KMS-11 (cell line): ENCODE measurements around the gene TSPEAR.

Experiments
- H2AFZ ChIP-seq: fragments of 200-600 bp; sonication (generic); 2 replicates; pipeline ENCODE4 v1.6.1; 2016; ENCODE audit warnings: antibody characterized with exemption, mixed run types, low read depth
- H3K27ac ChIP-seq: fragments of 200-600 bp; sonication (generic); 2 replicates; pipeline ENCODE4 v1.6.1; 2016; ENCODE audit warnings: mild to moderate bottlenecking, mixed run types
- H3K27me3 ChIP-seq: fragments of 200-600 bp; sonication (generic); 2 replicates; pipeline ENCODE4 v1.6.1; 2017; ENCODE audit warnings: mild to moderate bottlenecking, low read depth, mixed run types, moderate library complexity; ENCODE audit not compliant: insufficient read depth
- H3K36me3 ChIP-seq: fragments of 200-600 bp; sonication (generic); 2 replicates; pipeline ENCODE4 v1.6.1; 2017; ENCODE audit warnings: mild to moderate bottlenecking, mixed run types; ENCODE audit not compliant: insufficient read depth
- H3K4me1 ChIP-seq: fragments of 200-600 bp; sonication (generic); 2 replicates; pipeline ENCODE4 v1.6.1; 2016; ENCODE audit warnings: mild to moderate bottlenecking, low read depth, mixed run types; ENCODE audit not compliant: poor library complexity, severe bottlenecking
- H3K4me2 ChIP-seq: fragments of 200-600 bp; sonication (generic); 2 replicates; pipeline ENCODE4 v1.7.0; 2016; ENCODE audit warnings: mild to moderate bottlenecking, mixed run types
- H3K4me3 ChIP-seq: fragments of 200-600 bp; sonication (generic); IDR thresholded peaks from 2 replicates; pipeline ENCODE4 v1.6.1; 2017; ENCODE audit warnings: low read depth, low read length, mixed read lengths; ENCODE audit not compliant: insufficient read depth
- H3K79me2 ChIP-seq: fragments of 200-600 bp; sonication (generic); 2 replicates; pipeline ENCODE4 v1.6.1; 2016; ENCODE audit warnings: low read depth, mixed run types; ENCODE audit not compliant: insufficient read depth
- H3K9ac ChIP-seq: fragments of 200-600 bp; sonication (generic); 2 replicates; pipeline ENCODE4 v1.6.1; 2016; ENCODE audit warnings: mild to moderate bottlenecking, mixed run types
- H4K20me1 ChIP-seq: fragments of 200-600 bp; sonication (generic); 2 replicates; pipeline ENCODE4 v1.6.1; 2016; ENCODE audit warnings: mild to moderate bottlenecking, mixed run types; ENCODE audit not compliant: insufficient read depth
- TF ChIP-seq, protein P1 (sequence below): fragments of 200-600 bp; sonication (generic); conservative IDR thresholded peaks from 2 replicates; pipeline ENCODE4 v1.6.1; 2017; ENCODE audit warnings: low read depth, mild to moderate bottlenecking, antibody characterized with exemption, low read length, moderate library complexity, mixed read lengths

Gene TSPEAR

DNA sequence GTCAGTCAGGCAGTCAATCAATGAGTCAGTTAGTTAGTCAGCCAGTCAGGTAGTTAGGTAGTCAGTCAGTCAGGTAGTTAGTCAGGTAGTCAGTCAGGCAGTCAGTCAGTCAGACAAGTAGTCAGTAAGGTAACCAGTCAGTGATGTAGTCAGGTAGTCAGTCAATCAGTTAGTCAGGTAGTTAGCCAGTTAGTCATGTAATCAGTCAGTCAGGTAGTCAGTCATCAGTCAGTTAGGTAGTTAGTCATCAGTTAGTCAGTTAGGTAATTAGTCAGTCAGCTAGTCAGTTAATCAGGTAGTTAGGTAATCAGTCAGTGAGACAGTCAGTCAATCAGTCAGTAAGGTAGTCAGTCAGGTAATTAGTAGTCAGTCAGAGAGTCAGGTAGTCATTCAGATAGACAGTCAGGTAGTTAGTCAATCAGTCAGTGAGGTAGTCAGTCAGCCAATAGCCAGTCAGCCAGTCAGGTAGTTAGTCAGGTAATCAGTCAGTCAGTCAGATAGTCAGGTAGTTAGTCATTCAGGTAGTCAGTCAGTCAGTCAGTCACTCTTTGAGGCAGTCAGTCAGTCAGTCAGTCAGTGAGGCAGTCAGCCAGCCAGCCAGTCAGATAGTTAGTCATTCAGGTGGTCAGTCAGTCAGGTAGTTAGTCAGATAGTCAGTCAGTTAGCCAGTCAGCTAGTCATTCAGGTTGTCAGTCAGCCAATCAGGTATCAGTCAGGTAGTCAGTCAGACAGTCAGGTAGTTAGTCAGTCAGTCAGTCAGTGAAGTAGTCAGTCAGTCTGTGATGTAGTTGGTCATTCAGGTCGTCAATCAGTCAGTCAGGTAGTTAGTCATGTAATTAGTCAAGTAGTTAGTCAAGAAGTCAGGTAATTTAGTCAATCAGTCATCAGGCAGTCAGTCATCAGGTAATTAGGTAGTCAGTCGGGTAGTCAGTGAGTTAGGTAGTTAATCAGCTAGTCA, 186.7 kb downstream of the TSPEAR start:
- H3K27me3 ChIP-seq = peaks cover 34% of the 10 kb centered on the region; the same call in 1 of the 2 replicates
- no peak overlapping the region for H3K9ac ChIP-seq
- H3K4me2 ChIP-seq = no peak overlapping the region
- no peak overlapping the region for H2AFZ ChIP-seq
- no peak overlapping the region for H3K27ac ChIP-seq
- H3K4me1 ChIP-seq = no peaks in the 10 kb centered on the region
- H3K4me3 ChIP-seq = no peak overlapping the region
- TF ChIP-seq, protein P1, sequence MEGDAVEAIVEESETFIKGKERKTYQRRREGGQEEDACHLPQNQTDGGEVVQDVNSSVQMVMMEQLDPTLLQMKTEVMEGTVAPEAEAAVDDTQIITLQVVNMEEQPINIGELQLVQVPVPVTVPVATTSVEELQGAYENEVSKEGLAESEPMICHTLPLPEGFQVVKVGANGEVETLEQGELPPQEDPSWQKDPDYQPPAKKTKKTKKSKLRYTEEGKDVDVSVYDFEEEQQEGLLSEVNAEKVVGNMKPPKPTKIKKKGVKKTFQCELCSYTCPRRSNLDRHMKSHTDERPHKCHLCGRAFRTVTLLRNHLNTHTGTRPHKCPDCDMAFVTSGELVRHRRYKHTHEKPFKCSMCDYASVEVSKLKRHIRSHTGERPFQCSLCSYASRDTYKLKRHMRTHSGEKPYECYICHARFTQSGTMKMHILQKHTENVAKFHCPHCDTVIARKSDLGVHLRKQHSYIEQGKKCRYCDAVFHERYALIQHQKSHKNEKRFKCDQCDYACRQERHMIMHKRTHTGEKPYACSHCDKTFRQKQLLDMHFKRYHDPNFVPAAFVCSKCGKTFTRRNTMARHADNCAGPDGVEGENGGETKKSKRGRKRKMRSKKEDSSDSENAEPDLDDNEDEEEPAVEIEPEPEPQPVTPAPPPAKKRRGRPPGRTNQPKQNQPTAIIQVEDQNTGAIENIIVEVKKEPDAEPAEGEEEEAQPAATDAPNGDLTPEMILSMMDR = no peak
- no peaks in the 10 kb centered on the region for H3K36me3 ChIP-seq
- no peaks in the 10 kb centered on the region for H3K79me2 ChIP-seq
- H4K20me1 ChIP-seq = no peaks in the 10 kb centered on the region

DNA sequence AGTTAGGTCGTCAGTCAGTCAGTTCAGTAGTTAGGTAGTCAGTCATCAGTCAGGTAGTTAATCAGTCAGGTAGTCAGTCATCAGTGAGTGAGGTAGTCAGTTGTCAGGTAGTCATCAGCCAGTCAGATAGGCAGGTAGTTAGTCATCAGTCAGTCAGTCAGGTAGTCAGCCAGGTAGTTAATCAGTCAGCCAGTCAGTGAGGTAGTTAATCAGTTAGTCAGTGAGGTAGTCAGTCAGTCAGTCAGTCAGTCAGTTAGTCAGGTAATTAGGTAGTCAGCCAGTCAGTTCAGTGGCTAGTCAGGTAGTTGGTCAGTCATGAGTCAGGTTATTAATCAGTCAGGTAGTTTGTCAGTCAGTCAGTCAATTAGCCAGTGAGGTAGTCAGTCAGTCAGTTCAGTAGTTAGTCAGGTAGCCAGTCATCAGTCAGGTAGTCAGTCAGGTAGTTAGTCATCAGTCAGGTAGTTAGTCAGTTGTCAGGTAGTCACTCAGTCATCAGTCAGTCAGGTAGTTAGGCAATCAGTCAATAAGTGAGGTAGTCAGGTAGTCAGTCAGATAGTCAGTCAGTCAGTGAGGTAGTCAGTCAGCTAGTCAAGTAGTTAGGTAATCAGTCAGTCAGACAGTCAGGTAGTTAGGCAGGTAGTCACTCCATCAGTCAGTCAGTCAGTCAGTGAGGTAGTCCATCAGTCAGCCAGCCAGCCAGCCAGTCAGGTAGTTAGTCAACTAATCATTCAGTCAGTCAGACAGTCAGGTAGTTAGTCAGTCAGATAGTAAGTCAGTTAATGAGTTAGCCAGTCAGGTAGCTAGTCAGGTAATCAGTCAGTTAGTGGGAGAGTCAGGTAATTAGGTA, 187.6 kb downstream of the TSPEAR start:
- Histone ChIP-seq H3K27ac (no peak overlapping the region), H3K79me2 (no peaks in the 10 kb centered on the region), H3K9ac (no peak overlapping the region), H3K36me3 (no peaks in the 10 kb centered on the region), H3K4me2 (no peak overlapping the region), H3K27me3 (peaks cover 32% of the 10 kb centered on the region; the same call in 1 of the 2 replicates), H3K4me1 (no peaks in the 10 kb centered on the region), H3K4me3 (no peak overlapping the region), H2AFZ (no peak overlapping the region), H4K20me1 (no peaks in the 10 kb centered on the region)
- TF ChIP-seq, protein P1 = no peak

DNA sequence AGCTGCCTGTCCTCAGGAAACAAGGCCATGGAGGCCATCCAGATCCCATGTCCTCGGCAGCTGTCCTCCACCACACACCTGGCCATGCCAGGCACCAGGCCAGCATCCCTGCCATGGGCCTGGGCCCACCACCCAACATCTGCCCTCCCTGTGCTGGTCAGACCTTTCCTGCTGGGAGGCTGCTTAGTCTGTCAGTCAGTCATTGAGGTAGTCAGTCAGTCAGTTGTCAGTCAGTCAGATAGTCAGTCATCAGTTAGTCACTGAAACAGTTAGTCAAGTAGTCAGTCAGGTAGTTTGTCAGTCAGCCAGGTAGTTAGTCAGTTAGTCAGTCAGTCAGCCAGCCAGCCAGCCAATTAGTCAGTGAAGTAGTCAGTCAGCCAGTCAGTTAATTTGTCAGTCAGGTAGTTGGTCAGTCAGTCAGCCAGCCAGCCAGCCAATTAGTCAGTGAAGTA, 188.6 kb downstream of the TSPEAR start:
- peaks cover 41% of the 10 kb centered on the region; the same call in 1 of the 2 replicates for H3K27me3 ChIP-seq
- no peaks in the 10 kb centered on the region for H4K20me1 ChIP-seq
- TF ChIP-seq, protein P1 = no peak
- no peak overlapping the region for H2AFZ ChIP-seq
- H3K4me3 ChIP-seq = no peak overlapping the region
- H3K9ac ChIP-seq = no peak overlapping the region
- no peaks in the 10 kb centered on the region for H3K36me3 ChIP-seq
- no peak overlapping the region for H3K27ac ChIP-seq
- no peaks in the 10 kb centered on the region for H3K4me1 ChIP-seq
- no peaks in the 10 kb centered on the region for H3K79me2 ChIP-seq
- H3K4me2 ChIP-seq = no peak overlapping the region

DNA sequence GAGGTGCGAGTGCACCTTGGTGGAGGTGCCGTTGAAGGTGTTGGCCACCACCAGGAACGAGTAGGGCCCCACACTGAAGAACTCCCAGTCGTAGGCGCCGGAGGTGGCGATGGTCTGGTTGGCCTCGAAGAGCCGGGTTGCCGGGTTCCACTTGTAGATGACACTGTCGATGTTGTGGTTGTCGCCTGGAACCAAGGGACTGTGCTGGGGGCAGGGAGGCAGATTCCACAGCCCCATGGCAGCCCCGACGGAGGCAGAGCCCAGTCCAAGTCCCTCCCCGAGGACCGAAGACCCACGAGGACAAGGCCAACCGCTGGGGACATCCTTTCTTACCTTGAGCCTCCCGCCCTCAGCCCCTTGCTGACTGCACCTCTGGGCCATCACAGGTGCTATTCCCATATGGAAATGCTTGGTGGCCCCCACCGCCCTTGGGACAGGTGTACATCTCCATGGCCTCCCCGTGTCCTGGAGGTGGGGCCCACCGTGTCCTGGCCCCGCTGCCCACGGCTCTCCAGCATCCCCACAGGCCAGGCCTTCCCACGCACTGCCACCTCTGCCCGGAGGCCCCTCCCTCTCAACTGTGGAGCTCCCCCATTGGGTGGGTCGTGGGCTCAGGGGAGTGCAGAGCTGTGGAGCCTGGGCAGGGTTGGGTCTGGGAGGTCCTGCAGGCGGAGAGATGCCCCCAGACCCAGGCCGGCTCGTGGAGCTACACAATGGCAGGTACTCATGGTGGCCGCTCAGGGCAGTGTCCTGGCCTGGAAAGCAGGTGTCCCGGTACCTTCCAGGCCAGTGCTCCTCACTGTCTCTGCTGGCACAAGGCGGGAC, 189.2 kb downstream of the TSPEAR start:
- Histone ChIP-seq H3K36me3 (no peaks in the 10 kb centered on the region), H3K4me1 (no peaks in the 10 kb centered on the region), H3K9ac (no peak overlapping the region), H3K27me3 (peaks cover 44% of the 10 kb centered on the region; the same call in 1 of the 2 replicates), H4K20me1 (no peaks in the 10 kb centered on the region), H3K27ac (no peak overlapping the region), H3K4me2 (no peak overlapping the region), H3K79me2 (no peaks in the 10 kb centered on the region), H2AFZ (no peak overlapping the region), H3K4me3 (no peak overlapping the region)
- TF ChIP-seq, protein P1 = no peak
